ENCODE results near the gene CNNM1. TPM values are rescaled to one million over a fixed set of nuclear protein-coding genes. Genes with fewer than 3 reads are reported as not detected.

CNNM1 gene
- total and polyA plus RNA-seq, 9 of the 15 experiments (the other 6 are each of a cell fraction or from before 2014, with no cell fraction given) = not detected

DNA sequence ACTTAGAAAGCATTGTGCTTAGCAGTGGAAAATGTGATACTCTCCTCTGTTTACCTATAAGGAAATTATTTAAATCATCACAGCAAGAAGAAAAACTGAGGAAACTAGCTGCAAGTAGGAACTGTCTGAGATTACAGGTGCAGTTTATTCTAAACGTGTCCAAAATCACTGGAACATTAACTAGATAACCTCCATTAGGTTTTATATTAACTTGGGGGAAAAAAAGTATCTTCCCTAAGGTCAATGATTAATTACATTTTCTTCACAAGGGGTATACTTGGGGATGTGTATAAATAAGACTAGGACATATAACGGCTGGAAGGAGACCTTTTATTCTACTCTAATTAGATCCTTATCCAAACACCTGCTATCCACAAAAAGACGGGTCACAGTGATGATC lies 97.5 kb downstream of the CNNM1 start:
- Histone ChIP-seq H3K4me2 (ENCODE audit: insufficient read depth, low read length) (no peak overlapping the region), H3K4me1 (replicated peaks in 1 of 2; ENCODE audit: control insufficient read depth in 2 of 2, insufficient read depth in 2 of 2, low read length in 2 of 2) (peaks cover 5 to 6% of the 10 kb centered on the region in 2 experiments; a peak in 2 of 5 replicates), H3K27ac (ENCODE audit: extremely low read depth, low read depth, low read length) (no peak overlapping the region), H3K79me2 (ENCODE audit: control insufficient read depth, insufficient read depth, low read length) (peaks cover 94% of the 10 kb centered on the region), H2AFZ (ENCODE audit: low read depth, low read length) (no peak overlapping the region), H3K9ac (ENCODE audit: insufficient read depth in 1 of 2, low read depth in 2 of 2, low read length in 2 of 2) (no peak overlapping the region), H3K9me1 (ENCODE audit: control insufficient read depth, insufficient read depth, low read length) (peaks cover 4% of the 10 kb centered on the region), H3K9me3 (replicated peaks; ENCODE audit: control insufficient read depth, insufficient read depth, low read depth, low read length) (no peaks in the 10 kb centered on the region), H3K4me3 (no peak overlapping the region), H3K27me3 (ENCODE audit: control insufficient read depth in 2 of 2, insufficient read depth in 2 of 2, low read length in 2 of 2) (no peaks in the 10 kb centered on the region), H3K36me3 (ENCODE audit: control insufficient read depth, insufficient read depth, low read length) (peaks cover 60% of the 10 kb centered on the region), H4K20me1 (replicated peaks; ENCODE audit: control insufficient read depth, insufficient read depth, low read length) (peaks cover 10% of the 10 kb centered on the region)
- POLR2A ChIA-PET = interaction anchor here (0.7 to 1.4 kb wide), 2 partner anchors 9 to 22 kb away, joined by 3 read pairs; no protein-coding TSS in a partner anchor
- intact Hi-C loops (cut with micrococcal nuclease) (no loop called here), in situ Hi-C loops (cut with MboI) (loop anchor here (25.0 kb wide), 1 partner anchor 286 kb away; no protein-coding TSS in a partner anchor)
- DNase-seq (ENCODE audit: extremely low read depth in 1 of 4, low spot score in 3 of 4) (no peak), ATAC-seq (no peak), FAIRE-seq (no peak)
- no peak for TF ChIP-seq RAD21 (CRISPR knock-in tag; conservative IDR thresholded peaks at IDR 0.05 in 1 of 2, IDR thresholded peaks at IDR 0.05 in 1 of 2)
- no peak for TF ChIP-seq KAT8 (IDR thresholded peaks at IDR 0.05; ENCODE audit: low read depth)
- no peak for TF ChIP-seq ZNF431 (CRISPR knock-in tag; IDR thresholded peaks at IDR 0.05)
- TF ChIP-seq, protein P1, sequence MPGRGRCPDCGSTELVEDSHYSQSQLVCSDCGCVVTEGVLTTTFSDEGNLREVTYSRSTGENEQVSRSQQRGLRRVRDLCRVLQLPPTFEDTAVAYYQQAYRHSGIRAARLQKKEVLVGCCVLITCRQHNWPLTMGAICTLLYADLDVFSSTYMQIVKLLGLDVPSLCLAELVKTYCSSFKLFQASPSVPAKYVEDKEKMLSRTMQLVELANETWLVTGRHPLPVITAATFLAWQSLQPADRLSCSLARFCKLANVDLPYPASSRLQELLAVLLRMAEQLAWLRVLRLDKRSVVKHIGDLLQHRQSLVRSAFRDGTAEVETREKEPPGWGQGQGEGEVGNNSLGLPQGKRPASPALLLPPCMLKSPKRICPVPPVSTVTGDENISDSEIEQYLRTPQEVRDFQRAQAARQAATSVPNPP (IDR thresholded peaks at IDR 0.05; ENCODE audit: borderline replicate concordance, insufficient read depth, insufficient read length) = no peak
- TF ChIP-seq RBM15 (IDR thresholded peaks at IDR 0.05; ENCODE audit: insufficient read depth, low read length) = no peak
- no peak for TF ChIP-seq ELF1 (tag; IDR thresholded peaks at IDR 0.05)
- TF ChIP-seq, protein P2, sequence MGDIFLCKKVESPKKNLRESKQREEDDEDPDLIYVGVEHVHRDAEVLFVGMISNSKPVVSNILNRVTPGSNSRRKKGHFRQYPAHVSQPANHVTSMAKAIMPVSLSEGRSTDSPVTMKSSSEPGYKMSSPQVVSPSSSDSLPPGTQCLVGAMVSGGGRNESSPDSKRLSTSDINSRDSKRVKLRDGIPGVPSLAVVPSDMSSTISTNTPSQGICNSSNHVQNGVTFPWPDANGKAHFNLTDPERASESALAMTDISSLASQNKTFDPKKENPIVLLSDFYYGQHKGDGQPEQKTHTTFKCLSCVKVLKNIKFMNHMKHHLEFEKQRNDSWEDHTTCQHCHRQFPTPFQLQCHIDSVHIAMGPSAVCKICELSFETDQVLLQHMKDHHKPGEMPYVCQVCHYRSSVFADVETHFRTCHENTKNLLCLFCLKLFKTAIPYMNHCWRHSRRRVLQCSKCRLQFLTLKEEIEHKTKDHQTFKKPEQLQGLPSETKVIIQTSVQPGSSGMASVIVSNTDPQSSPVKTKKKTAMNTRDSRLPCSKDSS (IDR thresholded peaks at IDR 0.05; ENCODE audit: low read depth, partially characterized antibody) = no peak
- CTCF ChIA-PET (ENCODE audit: low intra/inter-chr PET ratio) = no interaction called here
- 72% methylated on average over 3 of the region's 3 CpGs for WGBS (ENCODE audit: insufficient coverage, low coverage, missing lambda C conversion rate)
- no TSS peak for BruUV-seq (replicated peaks)
